PC-9 (cell line): ENCODE measurements around the gene ARHGAP10.

ENCODE experiments used
- EZH2 ChIP-seq: fragments of 200-600 bp; sonication (generic); IDR thresholded peaks from 2 replicates; pipeline ENCODE4 v1.8.0; 2017; ENCODE audit warnings: antibody characterized with exemption, low read depth
- TF ChIP-seq, protein P1 (sequence below): fragments of 200-600 bp; sonication (generic); conservative IDR thresholded peaks from 2 replicates; pipeline ENCODE4 v1.6.1; 2017; ENCODE audit warnings: mixed run types, antibody characterized with exemption, mild to moderate bottlenecking, moderate library complexity

GRCh38 chr4:148077581-148077980 is 345.7 kb downstream of the ARHGAP10 start:
- TF ChIP-seq, protein P1, sequence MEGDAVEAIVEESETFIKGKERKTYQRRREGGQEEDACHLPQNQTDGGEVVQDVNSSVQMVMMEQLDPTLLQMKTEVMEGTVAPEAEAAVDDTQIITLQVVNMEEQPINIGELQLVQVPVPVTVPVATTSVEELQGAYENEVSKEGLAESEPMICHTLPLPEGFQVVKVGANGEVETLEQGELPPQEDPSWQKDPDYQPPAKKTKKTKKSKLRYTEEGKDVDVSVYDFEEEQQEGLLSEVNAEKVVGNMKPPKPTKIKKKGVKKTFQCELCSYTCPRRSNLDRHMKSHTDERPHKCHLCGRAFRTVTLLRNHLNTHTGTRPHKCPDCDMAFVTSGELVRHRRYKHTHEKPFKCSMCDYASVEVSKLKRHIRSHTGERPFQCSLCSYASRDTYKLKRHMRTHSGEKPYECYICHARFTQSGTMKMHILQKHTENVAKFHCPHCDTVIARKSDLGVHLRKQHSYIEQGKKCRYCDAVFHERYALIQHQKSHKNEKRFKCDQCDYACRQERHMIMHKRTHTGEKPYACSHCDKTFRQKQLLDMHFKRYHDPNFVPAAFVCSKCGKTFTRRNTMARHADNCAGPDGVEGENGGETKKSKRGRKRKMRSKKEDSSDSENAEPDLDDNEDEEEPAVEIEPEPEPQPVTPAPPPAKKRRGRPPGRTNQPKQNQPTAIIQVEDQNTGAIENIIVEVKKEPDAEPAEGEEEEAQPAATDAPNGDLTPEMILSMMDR, result no peak
- no peak for TF ChIP-seq EZH2
